Activated T-cell treated with anti-CD3 and anti-CD28 coated beads for 48 hours (primary cell): Measurements from ENCODE around the gene GBA2.

Source experiments
- DNase-seq: peaks from one replicate; pipeline ENCODE4 v3.0.0-alpha.2; 2020; ENCODE audit warnings: low read depth

The GBA2 gene

GRCh38 chr9:35737143-35737542, 11.9 kb downstream of the GBA2 start:
- DNase-seq = no peak

DNA sequence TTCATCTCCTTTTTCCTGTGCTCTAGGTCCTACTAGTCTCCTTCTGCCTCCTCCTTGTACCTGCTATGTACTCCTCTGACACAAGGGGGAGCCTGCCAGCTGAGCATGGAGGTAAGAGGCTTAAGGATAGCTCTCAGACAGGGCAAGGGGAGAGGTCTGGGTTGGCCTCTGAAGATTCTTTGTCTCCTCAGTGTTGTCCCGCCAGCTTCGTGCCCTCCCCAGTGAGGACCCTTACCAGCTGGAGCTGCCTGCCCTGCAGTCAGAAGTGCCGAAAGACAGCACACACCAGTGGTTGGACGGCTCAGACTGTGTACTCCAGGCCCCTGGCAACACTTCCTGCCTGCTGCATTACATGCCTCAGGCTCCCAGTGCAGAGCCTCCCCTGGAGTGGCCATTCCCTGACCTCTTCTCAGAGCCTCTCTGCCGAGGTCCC, 12.8 kb downstream of the GBA2 start:
- peak; percentile 34 for DNase-seq

- DNase-seq = no peak
Measured at GRCh38 chr9:35734096-35734495, 14.9 kb downstream of the GBA2 start.

DNA sequence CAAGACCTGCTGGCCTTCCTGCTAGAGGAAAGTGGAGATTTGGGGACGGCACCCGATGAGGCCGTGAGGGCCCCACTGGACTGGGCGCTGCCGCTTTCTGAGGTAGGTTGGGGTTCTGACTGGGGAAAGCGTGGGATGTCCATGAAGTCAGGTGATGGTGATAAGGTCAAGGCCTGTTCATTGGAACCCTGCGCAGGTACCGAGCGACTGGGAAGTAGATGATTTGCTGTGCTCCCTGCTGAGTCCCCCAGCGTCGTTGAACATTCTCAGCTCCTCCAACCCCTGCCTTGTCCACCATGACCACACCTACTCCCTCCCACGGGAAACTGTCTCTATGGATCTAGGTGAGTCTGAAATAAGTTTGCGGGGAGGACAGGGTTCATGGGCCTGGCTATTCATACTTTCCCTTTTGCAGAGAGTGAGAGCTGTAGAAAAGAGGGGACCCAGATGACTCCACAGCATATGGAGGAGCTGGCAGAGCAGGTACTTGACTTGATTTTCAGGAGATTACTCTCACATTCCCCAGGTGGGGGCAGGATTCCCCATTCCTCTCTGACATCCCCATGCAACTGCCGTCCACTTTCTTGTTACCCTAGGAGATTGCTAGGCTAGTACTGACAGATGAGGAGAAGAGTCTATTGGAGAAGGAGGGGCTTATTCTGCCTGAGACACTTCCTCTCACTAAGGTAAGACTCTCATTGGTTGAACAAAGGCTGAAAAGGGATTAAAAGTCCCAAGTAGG, 16.1 kb downstream of the GBA2 start:
- DNase-seq = peak; percentile 18

GRCh38 chr9:35732185-35732799, 16.7 kb downstream of the GBA2 start, which contains the start of the genes CREB3 and TLN1:
Gene CREB3, plus strand, starts transcription at chr9:35732666. Its CDS starts 107 bp downstream, at chr9:35732773.
Gene TLN1, minus strand, starts transcription at chr9:35732195. Its CDS starts 6,501 bp downstream, at chr9:35725694.
- peak; percentile 95 for DNase-seq

- no peak for DNase-seq
Measured at GRCh38 chr9:35731415-35732184, 17.4 kb downstream of the GBA2 start.

GRCh38 chr9:35730486-35730854, 18.6 kb downstream of the GBA2 start:
- no peak for DNase-seq

GRCh38 chr9:35729700-35730485, 19.1 kb downstream of the GBA2 start:
- no peak for DNase-seq

DNA sequence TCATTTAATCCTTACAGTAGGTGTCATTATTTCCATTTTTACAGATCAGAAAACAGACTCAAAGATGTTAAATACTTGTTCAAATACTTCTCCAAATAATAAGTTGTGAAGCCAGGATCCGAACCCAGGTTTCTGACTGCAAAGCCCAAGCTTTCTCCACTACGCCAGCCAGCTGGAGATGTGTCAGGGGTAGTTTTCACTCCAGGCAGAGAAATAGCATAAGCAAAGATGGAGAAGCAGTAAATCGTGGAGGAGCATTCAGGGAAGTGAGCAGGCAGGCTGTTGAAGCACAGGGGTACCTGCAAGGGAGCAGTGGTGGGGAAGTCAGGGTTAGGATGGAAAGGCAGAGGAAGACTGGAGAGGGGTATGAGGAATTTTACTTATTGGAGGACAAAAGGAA, 19.9 kb downstream of the GBA2 start:
- DNase-seq = no peak

GRCh38 chr9:35728041-35728971, 20.7 kb downstream of the GBA2 start:
- DNase-seq = peak; percentile 49

DNA sequence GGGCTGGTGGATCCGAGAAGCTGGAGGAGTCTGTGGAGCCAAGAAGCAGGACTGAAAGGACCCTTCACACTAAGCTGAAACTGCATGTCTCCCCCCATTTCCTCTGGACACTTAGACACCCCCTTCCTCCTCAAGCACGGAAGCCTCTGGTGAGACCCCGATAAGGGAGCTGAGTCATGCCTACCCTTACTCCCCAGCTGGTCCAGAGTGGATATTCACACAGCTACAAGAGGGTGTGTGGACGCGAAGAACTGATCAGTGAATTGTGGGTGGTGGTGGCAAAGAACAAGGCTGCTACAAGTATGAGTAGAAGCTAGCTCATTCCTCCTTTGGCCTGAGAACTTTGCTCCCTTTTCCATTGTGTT, 21.4 kb downstream of the GBA2 start:
- no peak for DNase-seq

DNA sequence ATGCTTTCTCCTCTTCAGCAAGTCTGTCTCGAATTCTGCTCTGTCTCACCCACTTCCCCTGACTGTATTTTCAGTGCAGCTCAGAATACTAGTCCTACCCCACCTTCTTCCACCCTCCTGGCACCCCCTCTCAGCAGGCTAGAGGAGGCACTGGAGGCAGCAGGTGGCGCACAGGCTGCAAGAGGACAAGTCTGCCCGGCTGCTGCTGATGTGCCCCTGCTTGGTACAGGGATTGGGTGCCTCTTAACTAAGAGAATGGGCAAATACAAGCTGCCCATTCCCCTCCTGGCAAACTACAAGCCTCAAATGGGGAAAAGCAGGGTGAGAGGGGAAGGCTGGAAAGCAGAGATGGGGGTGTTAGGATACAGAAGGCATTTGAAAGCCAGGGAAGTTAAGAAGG, 22.1 kb downstream of the GBA2 start:
- no peak for DNase-seq

DNA sequence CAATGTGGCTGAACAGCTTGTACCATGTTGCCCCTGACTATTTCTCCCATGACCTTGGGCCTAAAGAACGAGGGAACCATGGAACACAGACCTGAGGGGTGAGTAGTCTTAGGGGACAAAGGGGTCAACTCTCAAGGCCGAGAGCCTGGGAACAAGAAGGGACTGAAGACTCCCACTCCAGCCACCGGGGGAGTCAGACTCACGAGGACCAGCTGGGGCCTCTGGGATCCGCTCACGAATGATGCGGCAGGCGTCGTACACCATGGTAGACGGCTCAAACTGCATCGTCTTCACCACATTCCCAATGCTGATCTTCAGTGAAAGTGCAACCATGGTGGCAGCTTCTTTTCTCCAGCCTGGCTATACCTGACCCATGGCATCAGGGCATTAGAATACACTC, 23.7 kb downstream of the GBA2 start:
- no peak for DNase-seq

DNA sequence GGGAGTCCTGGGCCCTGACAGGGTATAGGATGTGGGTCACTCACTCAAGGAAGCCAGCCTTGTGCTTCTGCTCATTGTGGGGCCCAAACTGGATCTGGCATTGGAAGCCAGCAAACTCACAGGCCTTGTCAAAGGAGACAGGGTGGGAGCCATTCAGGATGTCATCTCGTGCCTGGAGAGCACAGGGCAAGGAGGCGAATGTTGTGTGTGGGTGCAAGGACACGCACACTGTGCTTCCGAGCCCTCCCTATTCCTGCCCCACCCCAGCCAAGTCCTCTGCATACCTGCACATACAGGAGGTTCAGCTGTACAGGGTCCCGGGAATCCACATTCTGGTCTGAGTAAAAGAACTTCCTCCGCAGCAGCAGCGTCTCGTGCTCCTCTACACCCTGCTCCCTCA, 25.1 kb downstream of the GBA2 start:
- no peak for DNase-seq

GRCh38 chr9:35723426-35723825, 25.6 kb downstream of the GBA2 start:
- no peak for DNase-seq

DNA sequence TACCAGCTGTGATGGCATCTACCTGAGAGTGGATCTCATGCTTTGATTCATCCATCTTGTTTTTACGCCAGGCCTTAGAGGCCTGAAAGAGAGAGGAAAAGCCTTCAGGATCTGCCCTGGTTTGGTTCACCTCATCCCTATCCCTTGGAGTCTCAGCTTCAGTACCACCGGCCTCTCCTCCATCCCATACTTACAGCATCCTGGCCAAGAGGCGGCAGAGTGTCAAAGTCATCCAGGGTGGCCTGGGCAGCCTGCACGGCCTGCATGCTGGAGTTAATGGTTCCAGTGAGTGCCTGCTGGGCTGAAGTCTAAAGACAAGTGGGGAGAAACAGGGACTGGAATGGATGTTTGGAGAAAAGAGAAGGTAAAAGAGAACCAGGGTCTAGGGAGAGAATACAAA, 29.5 kb downstream of the GBA2 start:
- no peak for DNase-seq

- no peak for DNase-seq
Measured at GRCh38 chr9:35718721-35719511, 30.1 kb downstream of the GBA2 start.

DNA sequence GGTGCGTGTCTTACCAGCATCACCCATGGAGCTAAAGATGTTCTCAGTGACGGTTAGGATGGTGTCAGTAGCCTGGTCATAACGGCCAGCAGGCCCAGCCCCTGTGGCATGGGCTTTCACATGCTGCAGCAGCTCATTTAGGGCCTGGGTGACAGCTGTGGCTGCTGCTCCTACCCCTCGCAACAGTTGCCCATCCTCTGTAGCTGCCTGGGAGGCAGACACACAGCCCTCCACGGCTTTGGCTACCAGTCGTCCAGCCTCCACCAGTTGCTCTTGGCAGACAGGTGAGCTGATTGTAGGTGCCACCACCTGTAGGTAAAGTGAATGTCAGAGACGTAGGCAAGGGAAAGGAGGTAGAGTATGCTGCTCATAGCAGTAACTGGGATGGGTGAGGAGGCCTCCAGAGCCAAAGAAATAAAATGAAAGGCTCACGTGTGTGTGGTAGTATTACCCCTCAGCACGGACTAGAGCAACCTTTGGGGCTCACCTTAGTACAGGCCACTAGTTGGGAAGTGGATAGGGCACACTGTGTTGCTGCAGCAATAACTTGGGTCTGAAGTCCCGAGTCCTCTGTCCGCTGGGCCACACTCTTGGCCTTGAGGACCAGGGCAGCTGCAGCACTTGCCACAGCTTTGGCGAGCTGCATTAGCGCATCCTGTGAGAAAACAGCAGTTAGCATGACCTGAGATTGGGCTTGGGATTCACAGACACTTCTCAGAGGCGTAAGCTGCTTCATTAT, 31.7 kb downstream of the GBA2 start:
- no peak for DNase-seq

DNA sequence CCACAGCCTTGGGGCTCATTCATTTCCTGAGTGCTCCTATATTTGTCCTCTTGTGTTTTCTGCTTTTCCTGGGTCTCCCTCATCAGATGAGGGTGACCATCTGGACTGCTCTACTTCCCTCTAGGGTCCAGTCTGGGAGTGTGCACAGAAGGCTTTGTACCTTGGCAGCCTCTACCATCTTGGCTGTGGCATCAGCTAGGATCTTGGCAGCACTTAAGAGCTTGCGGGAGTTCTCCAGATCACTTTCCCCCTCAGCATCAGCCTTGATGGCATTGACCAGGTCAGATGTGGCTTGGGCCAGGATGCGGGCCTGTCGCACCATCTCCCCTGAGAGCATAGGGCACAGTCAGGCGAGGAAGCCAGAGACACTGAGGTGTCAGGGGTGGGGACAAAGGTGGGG, 32.8 kb downstream of the GBA2 start:
- DNase-seq = no peak
